ENCODE data around the gene FGF11. TPM values are rescaled to one million over a fixed set of nuclear protein-coding genes. Genes with fewer than 3 reads are reported as not detected.

The FGF11 gene
- total and polyA plus RNA-seq, 2 of the 13 experiments (the other 11 are each of a cell fraction or from before 2014, with no cell fraction given) = 0.20 to 7.6 TPM

DNA sequence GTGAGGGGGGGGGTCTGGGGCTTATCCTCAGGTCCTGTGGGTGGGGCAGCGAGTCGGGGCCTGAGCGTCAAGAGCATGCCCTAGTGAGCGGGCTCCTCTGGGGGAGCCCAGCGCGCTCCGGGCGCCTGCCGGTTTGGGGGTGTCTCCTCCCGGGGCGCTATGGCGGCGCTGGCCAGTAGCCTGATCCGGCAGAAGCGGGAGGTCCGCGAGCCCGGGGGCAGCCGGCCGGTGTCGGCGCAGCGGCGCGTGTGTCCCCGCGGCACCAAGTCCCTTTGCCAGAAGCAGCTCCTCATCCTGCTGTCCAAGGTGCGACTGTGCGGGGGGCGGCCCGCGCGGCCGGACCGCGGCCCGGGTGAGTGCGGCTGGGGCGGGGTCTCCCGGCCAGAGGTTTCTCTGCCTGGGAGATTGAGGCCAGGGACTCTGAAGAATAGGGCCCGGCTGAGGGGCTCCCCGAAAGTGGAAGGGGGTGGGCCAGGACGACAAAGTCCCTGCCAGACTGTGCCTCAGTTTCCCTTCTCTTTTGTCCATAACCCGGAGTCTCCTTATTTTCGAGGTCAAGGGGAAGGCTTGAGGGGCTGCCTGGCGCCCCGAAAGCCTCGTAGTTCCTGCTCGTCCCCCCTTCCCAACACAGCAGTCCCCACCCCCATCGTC, at the start of gene FGF11 (continued):
- no peak for TF ChIP-seq ZFP36 (IDR thresholded peaks at IDR 0.05; ENCODE audit: borderline replicate concordance, low read depth, low read length, partially characterized antibody)
- no peak for TF ChIP-seq ATF7-NPFF (CRISPR knock-in tag; IDR thresholded peaks at IDR 0.05; ENCODE audit: low read depth)
- no peak for TF ChIP-seq ZUFSP (CRISPR knock-in tag; IDR thresholded peaks at IDR 0.05; ENCODE audit: borderline replicate concordance)
- TF ChIP-seq POGZ (CRISPR knock-in tag; IDR thresholded peaks at IDR 0.05) = no peak
- TF ChIP-seq ZNF784 (CRISPR knock-in tag; IDR thresholded peaks at IDR 0.05; ENCODE audit: borderline replicate concordance) = peak; percentile 49; the same call in 1 of the 2 replicates
- TF ChIP-seq TRIM22 (IDR thresholded peaks at IDR 0.05) = no peak
- TF ChIP-seq, protein P1, sequence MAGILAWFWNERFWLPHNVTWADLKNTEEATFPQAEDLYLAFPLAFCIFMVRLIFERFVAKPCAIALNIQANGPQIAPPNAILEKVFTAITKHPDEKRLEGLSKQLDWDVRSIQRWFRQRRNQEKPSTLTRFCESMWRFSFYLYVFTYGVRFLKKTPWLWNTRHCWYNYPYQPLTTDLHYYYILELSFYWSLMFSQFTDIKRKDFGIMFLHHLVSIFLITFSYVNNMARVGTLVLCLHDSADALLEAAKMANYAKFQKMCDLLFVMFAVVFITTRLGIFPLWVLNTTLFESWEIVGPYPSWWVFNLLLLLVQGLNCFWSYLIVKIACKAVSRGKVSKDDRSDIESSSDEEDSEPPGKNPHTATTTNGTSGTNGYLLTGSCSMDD (CRISPR knock-in tag; IDR thresholded peaks at IDR 0.05) = no peak
- no peak for TF ChIP-seq ETV5 (CRISPR knock-in tag; IDR thresholded peaks at IDR 0.05; ENCODE audit: borderline replicate concordance)
- TF ChIP-seq, protein P2, sequence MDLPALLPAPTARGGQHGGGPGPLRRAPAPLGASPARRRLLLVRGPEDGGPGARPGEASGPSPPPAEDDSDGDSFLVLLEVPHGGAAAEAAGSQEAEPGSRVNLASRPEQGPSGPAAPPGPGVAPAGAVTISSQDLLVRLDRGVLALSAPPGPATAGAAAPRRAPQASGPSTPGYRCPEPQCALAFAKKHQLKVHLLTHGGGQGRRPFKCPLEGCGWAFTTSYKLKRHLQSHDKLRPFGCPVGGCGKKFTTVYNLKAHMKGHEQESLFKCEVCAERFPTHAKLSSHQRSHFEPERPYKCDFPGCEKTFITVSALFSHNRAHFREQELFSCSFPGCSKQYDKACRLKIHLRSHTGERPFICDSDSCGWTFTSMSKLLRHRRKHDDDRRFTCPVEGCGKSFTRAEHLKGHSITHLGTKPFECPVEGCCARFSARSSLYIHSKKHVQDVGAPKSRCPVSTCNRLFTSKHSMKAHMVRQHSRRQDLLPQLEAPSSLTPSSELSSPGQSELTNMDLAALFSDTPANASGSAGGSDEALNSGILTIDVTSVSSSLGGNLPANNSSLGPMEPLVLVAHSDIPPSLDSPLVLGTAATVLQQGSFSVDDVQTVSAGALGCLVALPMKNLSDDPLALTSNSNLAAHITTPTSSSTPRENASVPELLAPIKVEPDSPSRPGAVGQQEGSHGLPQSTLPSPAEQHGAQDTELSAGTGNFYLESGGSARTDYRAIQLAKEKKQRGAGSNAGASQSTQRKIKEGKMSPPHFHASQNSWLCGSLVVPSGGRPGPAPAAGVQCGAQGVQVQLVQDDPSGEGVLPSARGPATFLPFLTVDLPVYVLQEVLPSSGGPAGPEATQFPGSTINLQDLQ (CRISPR knock-in tag; IDR thresholded peaks at IDR 0.05) = no peak
- no peak for TF ChIP-seq SNAPC4 (CRISPR knock-in tag; IDR thresholded peaks at IDR 0.05)
- no peak for TF ChIP-seq FOXM1 (CRISPR knock-in tag; IDR thresholded peaks at IDR 0.05)
- no peak for TF ChIP-seq ATM (IDR thresholded peaks at IDR 0.05; ENCODE audit: borderline replicate concordance)
- no peak; the same call in 1 of the 2 replicates for TF ChIP-seq ZNF670 (CRISPR knock-in tag; IDR thresholded peaks at IDR 0.05; ENCODE audit: borderline replicate concordance)
- no peak for TF ChIP-seq MBD4 (IDR thresholded peaks at IDR 0.05; ENCODE audit: borderline replicate concordance, low read length)

Measured in HepG2 (cell line).